MM.1S (cell line): Measurements from ENCODE around the gene TCF7L2.

Experiments
- DNase-seq: peaks from one replicate; pipeline ENCODE4 v3.0.0-alpha.2; 2015
- H2AFZ ChIP-seq: fragments of 300-600 bp; sonication (generic); 2 replicates; pipeline ENCODE4 v1.6.0; 2016; ENCODE audit warnings: antibody characterized with exemption, low read length
- H3F3A ChIP-seq: fragments of 300-600 bp; sonication (generic); 2 replicates; pipeline ENCODE4 v1.6.1; 2016; ENCODE audit warnings: mild to moderate bottlenecking, antibody characterized with exemption, low read length, moderate library complexity, mixed read lengths; ENCODE audit not compliant: insufficient read depth
- H3K27ac ChIP-seq: fragments of 300-600 bp; sonication (generic); 2 replicates; pipeline ENCODE4 v1.5.1; 2016; ENCODE audit warnings: mild to moderate bottlenecking, low read length
- H3K27me3 ChIP-seq: fragments of 300-600 bp; sonication (generic); replicated peaks from 2 replicates; pipeline ENCODE4 v1.6.0; 2016; ENCODE audit warnings: low read length; ENCODE audit not compliant: insufficient read depth
- H3K36me3 ChIP-seq: fragments of 300-600 bp; sonication (generic); replicated peaks from 2 replicates; pipeline ENCODE4 v1.6.1; 2016; ENCODE audit warnings: mild to moderate bottlenecking, low read length, mixed read lengths; ENCODE audit not compliant: insufficient read depth
- H3K4me1 ChIP-seq: fragments of 300-600 bp; sonication (generic); 2 replicates; pipeline ENCODE4 v1.6.1; 2016; ENCODE audit warnings: low read length, mixed read lengths
- H3K4me2 ChIP-seq: fragments of 300-600 bp; sonication (generic); 2 replicates; pipeline ENCODE4 v1.6.0; 2016; ENCODE audit warnings: low read depth, low read length
- H3K4me3 ChIP-seq: fragments of 300-600 bp; sonication (generic); 2 replicates; pipeline ENCODE4 v1.5.1; 2016; ENCODE audit warnings: low read length, mixed read lengths
- H3K79me2 ChIP-seq: fragments of 300-600 bp; sonication (generic); 2 replicates; pipeline ENCODE4 v1.6.1; 2016; ENCODE audit warnings: mixed run types, low read length, mixed read lengths
- H3K9ac ChIP-seq: fragments of 300-600 bp; sonication (generic); 2 replicates; pipeline ENCODE4 v1.6.1; 2016; ENCODE audit warnings: low read length, mixed read lengths
- H3K9me2 ChIP-seq: fragments of 300-600 bp; sonication (generic); replicated peaks from 2 replicates; pipeline ENCODE4 v1.6.1; 2016; ENCODE audit warnings: mild to moderate bottlenecking, low read length, mixed read lengths; ENCODE audit not compliant: insufficient read depth
- H3K9me3 ChIP-seq: fragments of 300-600 bp; sonication (generic); replicated peaks from 2 replicates; pipeline ENCODE4 v1.6.1; 2016; ENCODE audit warnings: mild to moderate bottlenecking, low read length, mixed read lengths; ENCODE audit not compliant: insufficient read depth
- H4K20me1 ChIP-seq: fragments of 300-600 bp; sonication (generic); 2 replicates; pipeline ENCODE4 v1.6.1; 2016; ENCODE audit warnings: mild to moderate bottlenecking, low read length, moderate library complexity, mixed read lengths; ENCODE audit not compliant: insufficient read depth
- EZH2 ChIP-seq: fragments of 300-600 bp; sonication (generic); optimal IDR thresholded peaks from 2 replicates; pipeline ENCODE3; 2017; ENCODE audit warnings: low read depth, mild to moderate bottlenecking, antibody characterized with exemption, low read length, mixed read lengths
- EZH2phosphoT487 ChIP-seq: fragments of 300-600 bp; sonication (generic); IDR thresholded peaks from 2 replicates; pipeline ENCODE4 v1.6.1; 2018; ENCODE audit warnings: antibody characterized with exemption, low read length
- TF ChIP-seq, protein P1 (sequence below): fragments of 300-600 bp; sonication (generic); IDR thresholded peaks from 2 replicates; pipeline ENCODE4 v1.5.1; 2016; ENCODE audit warnings: antibody characterized with exemption, low read length, mixed read lengths

TCF7L2 gene

DNA sequence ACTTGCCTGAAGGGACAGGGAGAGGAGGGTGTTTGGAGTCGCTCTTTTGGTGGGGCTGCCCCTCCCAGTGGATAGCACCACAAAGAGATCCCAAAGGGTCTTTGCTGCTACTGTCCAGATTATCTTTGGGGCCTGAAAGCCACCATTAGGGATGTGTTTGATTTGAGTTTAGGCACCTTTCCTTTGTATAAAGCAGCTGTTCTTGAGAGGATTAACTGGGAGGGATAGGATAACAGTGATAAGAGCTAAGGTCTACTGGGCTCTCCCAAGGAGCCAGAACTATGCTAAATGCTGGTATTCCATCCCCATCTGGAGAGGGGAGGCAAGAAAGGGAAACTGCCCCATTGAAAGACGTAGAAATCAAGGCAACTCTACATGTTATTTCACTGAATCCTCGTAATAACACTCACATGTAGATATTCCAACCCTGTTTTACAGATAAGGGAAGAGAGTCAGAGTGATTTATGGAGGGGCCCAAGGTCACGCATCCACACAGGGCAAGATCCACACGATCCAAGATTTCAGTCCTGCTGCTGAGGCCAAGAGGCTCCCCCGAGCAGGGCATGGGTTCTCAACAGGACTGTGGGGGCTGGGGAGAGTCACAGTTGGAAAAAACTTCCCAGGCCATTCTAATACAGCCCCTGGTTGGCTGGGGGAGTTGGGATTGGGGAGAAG lies 11.1 kb upstream of the TCF7L2 start:
- Histone ChIP-seq H3K36me3 (no peaks in the 10 kb centered on the region), H3K4me1 (no peaks in the 10 kb centered on the region), H2AFZ (no peak overlapping the region), H3K27me3 (no peaks in the 10 kb centered on the region), H3K4me3 (no peak overlapping the region), H3K9me2 (no peaks in the 10 kb centered on the region), H3K27ac (no peak overlapping the region), H3K9me3 (no peaks in the 10 kb centered on the region), H3K9ac (no peak overlapping the region), H3K79me2 (no peaks in the 10 kb centered on the region), H3F3A (no peaks in the 10 kb centered on the region), H4K20me1 (no peaks in the 10 kb centered on the region), H3K4me2 (no peak overlapping the region)
- DNase-seq: no peak
- TF ChIP-seq, protein P1, sequence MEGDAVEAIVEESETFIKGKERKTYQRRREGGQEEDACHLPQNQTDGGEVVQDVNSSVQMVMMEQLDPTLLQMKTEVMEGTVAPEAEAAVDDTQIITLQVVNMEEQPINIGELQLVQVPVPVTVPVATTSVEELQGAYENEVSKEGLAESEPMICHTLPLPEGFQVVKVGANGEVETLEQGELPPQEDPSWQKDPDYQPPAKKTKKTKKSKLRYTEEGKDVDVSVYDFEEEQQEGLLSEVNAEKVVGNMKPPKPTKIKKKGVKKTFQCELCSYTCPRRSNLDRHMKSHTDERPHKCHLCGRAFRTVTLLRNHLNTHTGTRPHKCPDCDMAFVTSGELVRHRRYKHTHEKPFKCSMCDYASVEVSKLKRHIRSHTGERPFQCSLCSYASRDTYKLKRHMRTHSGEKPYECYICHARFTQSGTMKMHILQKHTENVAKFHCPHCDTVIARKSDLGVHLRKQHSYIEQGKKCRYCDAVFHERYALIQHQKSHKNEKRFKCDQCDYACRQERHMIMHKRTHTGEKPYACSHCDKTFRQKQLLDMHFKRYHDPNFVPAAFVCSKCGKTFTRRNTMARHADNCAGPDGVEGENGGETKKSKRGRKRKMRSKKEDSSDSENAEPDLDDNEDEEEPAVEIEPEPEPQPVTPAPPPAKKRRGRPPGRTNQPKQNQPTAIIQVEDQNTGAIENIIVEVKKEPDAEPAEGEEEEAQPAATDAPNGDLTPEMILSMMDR: no peak
- TF ChIP-seq EZH2phosphoT487: no peak
- no peak for TF ChIP-seq EZH2

DNA sequence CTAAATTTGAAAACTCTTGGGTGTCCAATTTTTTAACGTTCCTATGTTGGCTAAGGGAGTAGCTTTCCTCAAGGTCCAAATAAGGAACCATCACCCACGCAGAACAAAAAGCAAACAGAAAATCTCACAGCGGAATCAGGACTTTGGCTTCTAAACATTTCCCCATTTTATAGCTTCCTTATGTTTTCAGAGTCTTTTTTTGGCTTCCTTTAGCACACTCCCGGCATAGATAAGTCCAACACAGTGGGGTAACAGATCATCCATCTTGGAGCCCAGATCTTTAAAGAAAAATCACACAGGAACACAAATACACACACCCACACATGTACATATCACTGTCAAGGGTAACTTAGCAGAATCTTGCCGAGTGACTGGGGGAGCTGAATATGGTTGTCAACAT lies 4.2 kb upstream of the TCF7L2 start:
- Histone ChIP-seq H3K4me1 (no peaks in the 10 kb centered on the region), H3K4me2 (no peak overlapping the region), H3K27me3 (peaks cover 35% of the 10 kb centered on the region), H3F3A (no peaks in the 10 kb centered on the region), H3K79me2 (no peaks in the 10 kb centered on the region), H3K9me2 (no peaks in the 10 kb centered on the region), H3K9me3 (no peaks in the 10 kb centered on the region), H4K20me1 (no peaks in the 10 kb centered on the region), H3K9ac (no peak overlapping the region), H3K4me3 (no peak overlapping the region), H3K27ac (no peak overlapping the region), H2AFZ (no peak overlapping the region), H3K36me3 (no peaks in the 10 kb centered on the region)
- no peak for TF ChIP-seq EZH2
- TF ChIP-seq, protein P1: no peak
- no peak for TF ChIP-seq EZH2phosphoT487
- DNase-seq: no peak

DNA sequence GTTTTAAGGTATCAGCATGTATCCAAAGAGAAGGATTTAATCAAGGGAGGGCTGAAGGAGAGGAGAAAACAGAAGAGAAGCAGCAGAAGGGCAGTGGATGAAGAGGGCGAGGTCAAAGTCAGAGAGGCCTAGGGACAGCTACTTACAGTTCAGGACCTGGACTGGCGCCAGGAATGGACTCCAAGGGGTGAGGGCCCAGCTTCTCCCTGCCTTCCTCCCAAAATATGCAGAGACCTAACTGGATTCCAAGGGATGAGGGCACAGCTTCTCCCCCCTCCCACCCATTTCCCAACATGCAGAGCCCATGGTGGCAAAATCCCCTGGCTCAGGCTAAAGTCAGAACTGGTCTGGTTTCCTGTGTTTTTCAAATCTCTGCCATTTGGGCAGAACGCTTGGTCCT lies 3.4 kb upstream of the TCF7L2 start:
- Histone ChIP-seq H3F3A (no peaks in the 10 kb centered on the region), H3K79me2 (no peaks in the 10 kb centered on the region), H3K9me3 (no peaks in the 10 kb centered on the region), H2AFZ (no peak overlapping the region), H3K27me3 (peaks cover 35% of the 10 kb centered on the region), H3K4me1 (no peaks in the 10 kb centered on the region), H3K9ac (no peak overlapping the region), H3K4me3 (no peak overlapping the region), H3K4me2 (no peak overlapping the region), H3K36me3 (no peaks in the 10 kb centered on the region), H3K9me2 (no peaks in the 10 kb centered on the region), H3K27ac (no peak overlapping the region), H4K20me1 (no peaks in the 10 kb centered on the region)
- DNase-seq: no peak
- no peak for TF ChIP-seq EZH2phosphoT487
- TF ChIP-seq EZH2: no peak
- TF ChIP-seq, protein P1: no peak
